ENCODE data around the gene SPRYD3. TPM values are rescaled to one million over a fixed set of nuclear protein-coding genes. Genes with fewer than 3 reads are reported as not detected.
"Not testable (repeated sequence)": the region's sequence is repeated elsewhere in the genome, so short reads cannot be mapped to it uniquely, and the experiment has no call there.

Gene SPRYD3
- total RNA-seq, 1 experiment from 2014 or later = 8.2 TPM

- Mint-ChIP-seq H3K4me1 (ENCODE audit: low read depth, unreplicated experiment) (peaks cover 5% of the 10 kb centered on the region), H3K36me3 (ENCODE audit: insufficient read depth, unreplicated experiment) (peaks cover 7% of the 10 kb centered on the region), H3K27ac (ENCODE audit: unreplicated experiment) (no peak overlapping the region), H3K9me3 (ENCODE audit: unreplicated experiment) (no peaks in the 10 kb centered on the region), H3K4me3 (ENCODE audit: unreplicated experiment) (no peak overlapping the region), H3K27me3 (ENCODE audit: insufficient read depth, unreplicated experiment) (no peaks in the 10 kb centered on the region)
- intact Hi-C loops (cut with micrococcal nuclease; ENCODE audit: unreplicated experiment) = no loop called here
- Histone ChIP-seq H3K9me3 (0 out of 2 replicates have a peak, but pooled peaks cover 2% of the 10 kb centered on the region), H3K36me3 (ENCODE audit: control insufficient read depth, insufficient read depth, low read length) (no peaks in the 10 kb centered on the region), H3K4me3 (ENCODE audit: low read depth, low read length) (no peak overlapping the region), H3K27me3 (replicated peaks; ENCODE audit: control insufficient read depth, insufficient read depth, low read length) (no peaks in the 10 kb centered on the region), H3K4me1 (peaks cover 21% of the 10 kb centered on the region)
- no TSS peak for BruUV-seq (replicated peaks)
- POLR2A ChIA-PET = no interaction called here
- CTCF ChIA-PET = interaction anchor here (0.6 to 0.7 kb wide), 2 partner anchors 13 to 49 kb away, joined by 3 to 4 read pairs; no protein-coding TSS in a partner anchor
- TF ChIP-seq CTCF (IDR thresholded peaks at IDR 0.05; ENCODE audit: insufficient read depth in 1 of 2, low read depth in 1 of 2, low read length in 1 of 2, severe bottlenecking in 1 of 2, unreplicated experiment in 1 of 2) = no peak
- peak in 1 of 2 experiments; percentile 42 for DNase-seq
Observed at GRCh38 chr12:53115112-53115890, 36.1 kb upstream of the SPRYD3 start.

- peaks cover 21% of the 10 kb centered on the region for H3K4me1 ChIP-seq
- Mint-ChIP-seq H3K4me1 (ENCODE audit: low read depth, unreplicated experiment) (peaks cover 5% of the 10 kb centered on the region), H3K9me3 (ENCODE audit: unreplicated experiment) (no peaks in the 10 kb centered on the region), H3K36me3 (ENCODE audit: insufficient read depth, unreplicated experiment) (peaks cover 7% of the 10 kb centered on the region), H3K27me3 (ENCODE audit: insufficient read depth, unreplicated experiment) (no peaks in the 10 kb centered on the region), H3K27ac (ENCODE audit: unreplicated experiment) (peak overlapping the region; percentile 17), H3K4me3 (ENCODE audit: unreplicated experiment) (peak overlapping the region; percentile 72)
- no peaks in the 10 kb centered on the region for H3K36me3 ChIP-seq (ENCODE audit: control insufficient read depth, insufficient read depth, low read length)
- H3K4me3 ChIP-seq (ENCODE audit: low read depth, low read length) = no peak overlapping the region
- BruUV-seq (replicated peaks) = no TSS peak
- ChIA-PET POLR2A (no interaction called here), CTCF (interaction anchor here (0.8 kb wide), 1 partner anchor 35 kb away, joined by 7 read pairs; the partner anchor contains the start of gene SPRYD3)
- 0 out of 2 replicates have a peak, but pooled peaks cover 3% of the 10 kb centered on the region for H3K9me3 ChIP-seq
- no peak for TF ChIP-seq CTCF (IDR thresholded peaks at IDR 0.05; ENCODE audit: insufficient read depth in 1 of 2, low read depth in 1 of 2, low read length in 1 of 2, severe bottlenecking in 1 of 2, unreplicated experiment in 1 of 2)
- intact Hi-C loops (cut with micrococcal nuclease; ENCODE audit: unreplicated experiment) = no loop called here
- peak; percentile 28 to 55 for DNase-seq
- H3K27me3 ChIP-seq (replicated peaks; ENCODE audit: control insufficient read depth, insufficient read depth, low read length) = no peaks in the 10 kb centered on the region
Observed at GRCh38 chr12:53113951-53114350, 34.8 kb upstream of the SPRYD3 start.

GRCh38 chr12:53113136-53113705 is 34.0 kb upstream of the SPRYD3 start:
- peaks cover under 1% of the 10 kb centered on the region for H3K4me1 Mint-ChIP-seq (ENCODE audit: low read depth, unreplicated experiment)

GRCh38 chr12:53112431-53112830 is 33.2 kb upstream of the SPRYD3 start:
- CTCF ChIA-PET = interaction anchor here (1.0 kb wide), 1 partner anchor 9 kb away, joined by 3 read pairs; the partner anchor contains the start of gene SOAT2
- H3K27me3 Mint-ChIP-seq (ENCODE audit: insufficient read depth, unreplicated experiment); intact Hi-C loops (cut with micrococcal nuclease; ENCODE audit: unreplicated experiment): not testable (repeated sequence)

More at GRCh38 chr12:53113136-53113705, 34.0 kb upstream of the SPRYD3 start:
- ChIA-PET CTCF (no interaction called here), POLR2A (no interaction called here)
- BruUV-seq (replicated peaks) = TSS peak; percentile 51
- Histone ChIP-seq H3K4me3 (ENCODE audit: low read depth, low read length) (peak overlapping the region; percentile 45), H3K36me3 (ENCODE audit: control insufficient read depth, insufficient read depth, low read length) (no peaks in the 10 kb centered on the region), H3K4me1 (peaks cover 26% of the 10 kb centered on the region), H3K27me3 (replicated peaks; ENCODE audit: control insufficient read depth, insufficient read depth, low read length) (no peaks in the 10 kb centered on the region), H3K9me3 (0 out of 2 replicates have a peak, but pooled peaks cover 3% of the 10 kb centered on the region)
- peaks cover 7% of the 10 kb centered on the region for H3K36me3 Mint-ChIP-seq (ENCODE audit: insufficient read depth, unreplicated experiment)
- DNase-seq = no peak
- TF ChIP-seq CTCF (IDR thresholded peaks at IDR 0.05; ENCODE audit: insufficient read depth in 1 of 2, low read depth in 1 of 2, low read length in 1 of 2, severe bottlenecking in 1 of 2, unreplicated experiment in 1 of 2) = no peak
- no peaks in the 10 kb centered on the region for H3K27me3 Mint-ChIP-seq (ENCODE audit: insufficient read depth, unreplicated experiment)
- peak overlapping the region; percentile 72 for H3K4me3 Mint-ChIP-seq (ENCODE audit: unreplicated experiment)
- intact Hi-C loops (cut with micrococcal nuclease; ENCODE audit: unreplicated experiment) = no loop called here
- H3K9me3 Mint-ChIP-seq (ENCODE audit: unreplicated experiment) = no peaks in the 10 kb centered on the region
- peak overlapping the region; percentile 17 for H3K27ac Mint-ChIP-seq (ENCODE audit: unreplicated experiment)

More at GRCh38 chr12:53112431-53112830, 33.2 kb upstream of the SPRYD3 start:
- H3K9me3 Mint-ChIP-seq (ENCODE audit: unreplicated experiment); BruUV-seq (replicated peaks); POLR2A ChIA-PET; H3K36me3 Mint-ChIP-seq (ENCODE audit: insufficient read depth, unreplicated experiment); H3K36me3 ChIP-seq (ENCODE audit: control insufficient read depth, insufficient read depth, low read length); H3K4me1 Mint-ChIP-seq (ENCODE audit: low read depth, unreplicated experiment); DNase-seq; H3K27me3 ChIP-seq (replicated peaks; ENCODE audit: control insufficient read depth, insufficient read depth, low read length); H3K9me3 ChIP-seq: not testable (repeated sequence)
- peak overlapping the region; percentile 17 for H3K27ac Mint-ChIP-seq (ENCODE audit: unreplicated experiment)
- Histone ChIP-seq H3K4me1 (peaks cover 29% of the 10 kb centered on the region), H3K4me3 (ENCODE audit: low read depth, low read length) (peak overlapping the region; percentile 45)
- peak overlapping the region; percentile 72 for H3K4me3 Mint-ChIP-seq (ENCODE audit: unreplicated experiment)

Measured in Caco-2 (cell line).